Type B pancreatic cell (in vitro differentiated cells): ENCODE data around the gene TMED4. TPM values are rescaled to one million over a fixed set of nuclear protein-coding genes. Genes with fewer than 3 reads are reported as not detected.
A peak's percentile ranks its signal among the peaks of the same experiment; 100 is the strongest.

Source experiments
- DNase-seq: peaks from one replicate; pipeline ENCODE4 v3.0.0; 2021; ENCODE audit warnings: mixed read lengths; ENCODE audit not compliant: unreplicated experiment; ENCODE audit errors: extremely low spot score
- H3K27ac Mint-ChIP-seq: 2 replicates; pipeline ENCODE4 v1.8.0; 2021; ENCODE audit warnings: mild to moderate bottlenecking, mixed read lengths
- H3K27me3 Mint-ChIP-seq: 2 replicates; pipeline ENCODE4 v1.8.0; 2021; ENCODE audit warnings: mixed read lengths
- H3K36me3 Mint-ChIP-seq: 2 replicates; pipeline ENCODE4 v1.8.0; 2021; ENCODE audit warnings: mixed read lengths
- H3K4me1 Mint-ChIP-seq: one replicate; pipeline ENCODE4 v1.8.0; 2021; ENCODE audit warnings: mixed read lengths; ENCODE audit not compliant: unreplicated experiment
- H3K4me3 Mint-ChIP-seq: 2 replicates; pipeline ENCODE4 v1.8.0; 2021; ENCODE audit warnings: mild to moderate bottlenecking, mixed read lengths
- H3K9me3 Mint-ChIP-seq: 2 replicates; pipeline ENCODE4 v1.8.0; 2021; ENCODE audit warnings: mixed read lengths
- total RNA-seq: library from RNA; stranded (reverse); gene quantifications from 2 replicates; pipeline ENCODE4 v1.2.1, GENCODE V29; 2021; ENCODE audit warnings: low replicate concordance
- TF ChIP-seq, protein P1 (sequence below): fragments of 200-600 bp; sonication (generic); conservative IDR thresholded peaks from 2 replicates; pipeline ENCODE4 v1.5.0; 2021; ENCODE audit warnings: antibody characterized with exemption, mild to moderate bottlenecking

Gene TMED4
- total RNA-seq, 1 donor from 2014 or later, result 92.8 TPM

DNA sequence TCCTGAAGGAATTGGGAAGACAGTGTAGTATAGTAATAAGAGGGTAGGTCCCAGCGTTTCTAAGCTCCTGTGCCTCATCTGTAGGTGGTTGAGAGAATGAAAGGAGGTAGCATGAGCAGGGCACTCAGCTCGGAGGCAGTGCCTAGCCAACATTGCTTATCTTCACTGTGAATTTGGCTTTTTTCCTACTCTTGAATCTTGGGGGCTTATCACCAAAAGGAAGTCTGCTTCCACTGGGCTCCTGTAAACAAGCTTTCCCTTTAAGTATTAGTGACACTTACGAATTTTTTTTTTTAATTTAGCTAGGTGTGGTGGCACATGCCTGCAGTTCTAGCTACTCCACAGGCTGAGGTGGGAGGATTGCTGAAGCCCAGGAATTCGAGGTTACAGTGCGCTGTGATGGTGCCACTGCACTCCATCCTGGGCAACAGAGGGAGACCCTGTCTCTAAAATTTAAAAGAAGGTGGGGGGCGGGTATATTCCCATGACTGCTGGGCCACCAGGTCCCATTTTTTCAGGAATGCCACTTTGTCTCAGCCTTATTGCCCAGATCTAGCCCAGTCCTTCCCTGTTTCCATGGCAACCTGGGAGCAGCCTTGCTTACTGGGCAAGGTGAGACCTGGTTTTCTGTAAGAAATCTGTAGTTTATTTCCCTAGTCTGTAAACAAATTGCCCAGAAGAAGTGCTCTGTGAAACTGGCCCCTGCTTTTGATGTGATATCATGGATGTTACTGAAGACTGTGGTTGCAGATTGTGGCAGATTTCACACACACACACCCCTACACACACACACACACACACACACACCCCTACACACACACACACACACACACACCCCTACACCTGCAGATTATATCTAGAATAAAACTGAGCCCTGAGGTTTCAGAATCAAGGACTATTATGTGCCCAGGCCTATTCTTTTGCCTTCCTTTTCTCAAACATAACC, 43.8 kb upstream of the TMED4 start:
- Mint-ChIP-seq H3K27ac (no peak overlapping the region), H3K4me3 (no peak overlapping the region), H3K27me3 (no peaks in the 10 kb centered on the region), H3K36me3 (peaks cover 8% of the 10 kb centered on the region), H3K9me3 (no peaks in the 10 kb centered on the region), H3K4me1 (peaks cover 25% of the 10 kb centered on the region)
- TF ChIP-seq, protein P1, sequence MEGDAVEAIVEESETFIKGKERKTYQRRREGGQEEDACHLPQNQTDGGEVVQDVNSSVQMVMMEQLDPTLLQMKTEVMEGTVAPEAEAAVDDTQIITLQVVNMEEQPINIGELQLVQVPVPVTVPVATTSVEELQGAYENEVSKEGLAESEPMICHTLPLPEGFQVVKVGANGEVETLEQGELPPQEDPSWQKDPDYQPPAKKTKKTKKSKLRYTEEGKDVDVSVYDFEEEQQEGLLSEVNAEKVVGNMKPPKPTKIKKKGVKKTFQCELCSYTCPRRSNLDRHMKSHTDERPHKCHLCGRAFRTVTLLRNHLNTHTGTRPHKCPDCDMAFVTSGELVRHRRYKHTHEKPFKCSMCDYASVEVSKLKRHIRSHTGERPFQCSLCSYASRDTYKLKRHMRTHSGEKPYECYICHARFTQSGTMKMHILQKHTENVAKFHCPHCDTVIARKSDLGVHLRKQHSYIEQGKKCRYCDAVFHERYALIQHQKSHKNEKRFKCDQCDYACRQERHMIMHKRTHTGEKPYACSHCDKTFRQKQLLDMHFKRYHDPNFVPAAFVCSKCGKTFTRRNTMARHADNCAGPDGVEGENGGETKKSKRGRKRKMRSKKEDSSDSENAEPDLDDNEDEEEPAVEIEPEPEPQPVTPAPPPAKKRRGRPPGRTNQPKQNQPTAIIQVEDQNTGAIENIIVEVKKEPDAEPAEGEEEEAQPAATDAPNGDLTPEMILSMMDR, result no peak
- no peak for DNase-seq

DNA sequence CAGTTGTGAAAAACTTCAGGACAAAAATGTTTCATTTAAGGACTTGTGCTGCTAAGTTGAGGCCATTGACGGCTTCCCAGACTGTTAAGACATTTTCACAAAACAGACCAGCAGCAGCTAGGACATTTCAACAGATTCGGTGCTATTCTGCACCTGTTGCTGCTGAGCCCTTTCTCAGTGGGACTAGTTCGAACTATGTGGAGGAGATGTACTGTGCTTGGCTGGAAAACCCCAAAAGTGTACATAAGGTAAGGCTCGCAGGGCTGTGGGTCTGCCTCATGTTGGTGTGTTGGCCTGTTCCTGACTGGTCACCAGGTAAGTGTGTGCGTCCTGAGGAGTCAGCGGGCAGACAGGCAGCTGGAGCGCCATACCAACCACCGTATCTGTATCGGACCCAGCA, 42.3 kb upstream of the TMED4 start:
- TF ChIP-seq, protein P1, result no peak
- H3K4me1 Mint-ChIP-seq, result peaks cover 17% of the 10 kb centered on the region
- H3K27ac Mint-ChIP-seq, result peak overlapping the region; percentile 63
- H3K27me3 Mint-ChIP-seq, result no peaks in the 10 kb centered on the region
- peaks cover 8% of the 10 kb centered on the region for H3K36me3 Mint-ChIP-seq
- DNase-seq, result no peak
- H3K9me3 Mint-ChIP-seq, result no peaks in the 10 kb centered on the region
- no peak overlapping the region for H3K4me3 Mint-ChIP-seq

DNA sequence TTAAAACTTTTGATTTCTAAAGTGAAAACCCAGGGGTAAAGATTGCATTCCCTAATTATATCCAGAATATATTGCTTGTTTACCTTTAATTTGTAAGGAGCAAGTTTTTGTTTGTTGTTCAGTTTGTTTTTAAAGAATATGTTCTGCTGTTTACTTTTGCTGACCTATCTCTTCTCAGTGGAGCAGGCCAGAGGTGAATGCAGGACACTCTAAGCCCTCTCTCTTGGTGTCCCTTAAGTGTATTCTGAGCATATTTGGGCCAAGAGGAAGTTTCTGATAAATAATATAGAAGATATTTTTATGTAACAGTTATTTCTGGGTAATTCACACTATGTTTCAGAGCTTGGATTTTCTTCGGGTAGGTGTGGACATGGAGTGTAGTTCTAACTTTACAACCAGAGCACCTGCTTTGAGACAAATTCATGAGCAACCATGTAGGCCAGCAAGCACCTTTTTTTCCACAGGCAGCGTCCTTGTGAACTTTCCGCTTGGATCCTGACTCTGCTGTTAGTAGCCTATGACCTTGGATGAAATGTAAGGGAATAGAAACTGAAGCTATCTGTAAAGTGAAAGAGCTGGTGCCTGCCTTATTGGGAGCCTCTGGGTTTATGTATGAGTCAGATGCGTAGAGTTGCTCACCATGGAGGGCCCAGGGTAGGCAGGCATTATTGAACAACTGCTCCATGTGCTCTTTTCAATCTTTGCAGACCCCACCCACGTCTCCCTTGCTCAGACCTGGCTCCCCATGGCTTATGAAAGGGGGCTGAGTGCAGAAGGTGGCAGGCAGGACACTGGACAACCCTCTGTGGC, 40.5 kb upstream of the TMED4 start:
- Mint-ChIP-seq H3K27me3 (no peaks in the 10 kb centered on the region), H3K4me1 (peaks cover 33% of the 10 kb centered on the region), H3K4me3 (no peak overlapping the region), H3K27ac (peak overlapping the region; percentile 99), H3K36me3 (peaks cover 10% of the 10 kb centered on the region), H3K9me3 (peaks cover 4% of the 10 kb centered on the region)
- no peak for DNase-seq
- TF ChIP-seq, protein P1, result no peak

DNA sequence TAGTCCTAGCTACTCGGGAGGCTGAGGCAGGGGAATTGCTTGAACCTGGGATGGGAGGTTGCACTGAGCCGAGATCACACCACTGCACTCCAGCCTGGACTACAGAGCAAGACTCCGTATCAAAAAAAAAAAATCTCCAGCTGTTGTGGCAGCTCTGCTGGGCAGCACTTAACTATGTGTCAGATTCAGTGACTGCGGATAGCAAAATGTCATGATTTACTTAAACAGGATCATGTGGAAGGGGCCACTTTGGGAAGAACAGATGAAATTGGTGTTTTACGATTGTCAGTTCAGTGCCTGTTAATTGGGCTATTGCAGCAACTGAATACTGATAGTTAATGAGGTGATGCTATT, 39.7 kb upstream of the TMED4 start:
- Mint-ChIP-seq H3K27ac (peak overlapping the region; percentile 99), H3K4me1 (peaks cover 37% of the 10 kb centered on the region), H3K4me3 (peak overlapping the region; percentile 75), H3K9me3 (peaks cover 4% of the 10 kb centered on the region), H3K27me3 (no peaks in the 10 kb centered on the region), H3K36me3 (peaks cover 10% of the 10 kb centered on the region)
- no peak for DNase-seq
- TF ChIP-seq, protein P1, result no peak

DNA sequence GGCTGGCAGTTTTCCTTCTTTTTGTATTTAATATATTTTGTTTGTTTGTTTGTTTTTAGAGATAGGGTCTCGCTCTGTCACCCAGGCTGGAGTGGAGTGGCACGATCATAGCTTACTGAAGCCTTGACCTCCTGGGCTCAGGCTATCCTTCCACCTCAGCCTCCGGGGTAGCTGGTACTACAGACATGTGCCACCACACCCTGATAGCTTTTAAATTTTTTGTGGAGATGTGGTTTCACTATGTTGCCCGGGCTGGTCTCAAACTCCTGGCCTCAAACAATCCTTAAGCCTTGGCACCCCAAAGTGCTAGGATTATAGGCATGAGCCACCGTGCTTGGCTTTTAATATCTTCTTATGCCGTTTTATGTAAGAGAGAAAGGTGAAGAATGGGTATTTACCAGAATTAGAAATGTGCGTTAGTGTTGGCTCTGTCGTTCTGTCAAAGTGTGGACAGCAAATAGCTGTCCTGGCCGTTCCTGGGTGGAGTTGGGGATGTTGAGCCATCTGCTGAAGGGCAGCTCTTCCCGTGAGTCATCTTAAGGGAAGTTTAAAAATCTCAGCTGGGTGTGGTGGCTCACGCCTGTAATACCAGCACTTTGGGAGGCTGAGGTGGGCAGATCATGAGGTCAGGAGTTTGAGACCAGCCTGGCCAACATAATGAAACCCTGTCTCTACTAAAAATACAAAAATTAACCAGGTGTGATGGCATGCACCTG, 39.2 kb upstream of the TMED4 start:
- no peak for DNase-seq
- Mint-ChIP-seq H3K27me3 (no peaks in the 10 kb centered on the region), H3K4me3 (peak overlapping the region; percentile 75), H3K9me3 (peaks cover 4% of the 10 kb centered on the region), H3K27ac (peak overlapping the region; percentile 99), H3K4me1 (peaks cover 37% of the 10 kb centered on the region), H3K36me3 (peaks cover 10% of the 10 kb centered on the region)
- TF ChIP-seq, protein P1, result no peak
